Measurements from ENCODE around the gene ABCA7.

ABCA7 gene

GRCh38 chr19:1103132-1103707 lies 63.3 kb downstream of the ABCA7 start:
- Histone ChIP-seq H3K4me1 (ENCODE audit: control insufficient read depth, insufficient read depth, low read length) (peaks cover 2% of the 10 kb centered on the region; the same call in 1 of the 2 replicates), H3K9me3 (ENCODE audit: control insufficient read depth, insufficient read depth, low read length) (no peaks in the 10 kb centered on the region), H3K27ac (ENCODE audit: low read length) (no peak overlapping the region), H3K36me3 (ENCODE audit: control insufficient read depth, insufficient read depth, low read length) (peaks cover 13% of the 10 kb centered on the region), H3K4me3 (ENCODE audit: low read length) (no peak overlapping the region), H3K27me3 (ENCODE audit: control insufficient read depth, insufficient read depth, low read length) (no peaks in the 10 kb centered on the region)
- no peak for DNase-seq (ENCODE audit: low read depth, low spot score)
- WGBS (ENCODE audit: insufficient coverage, insufficient read length): no CpG with 5 or more reads among the region's 20 CpGs

- Histone ChIP-seq H3K36me3 (ENCODE audit: control insufficient read depth, insufficient read depth, low read length) (peaks cover 13% of the 10 kb centered on the region), H3K4me3 (ENCODE audit: low read length) (peak within 1 kb of the TSS; percentile 92), H3K27me3 (ENCODE audit: control insufficient read depth, insufficient read depth, low read length) (no peaks in the 10 kb centered on the region), H3K27ac (ENCODE audit: low read length) (no peak within 1 kb of the TSS), H3K9me3 (ENCODE audit: control insufficient read depth, insufficient read depth, low read length) (no peaks in the 10 kb centered on the region), H3K4me1 (ENCODE audit: control insufficient read depth, insufficient read depth, low read length) (peaks cover 2% of the 10 kb centered on the region; the same call in 1 of the 2 replicates)
- no CpG with 5 or more reads among the region's 75 CpGs for WGBS (ENCODE audit: insufficient coverage, insufficient read length)
- peak; percentile 96 for DNase-seq (ENCODE audit: low read depth, low spot score)
Observed at GRCh38 chr19:1103708-1104310, 63.9 kb downstream of the ABCA7 start, which contains the start of gene GPX4. GPX4 (plus strand) TSS chr19:1103994; CDS start chr19:1104044, 50 bp downstream.

- no CpG with 5 or more reads among the region's 93 CpGs for WGBS (ENCODE audit: insufficient coverage, insufficient read length)
- Histone ChIP-seq H3K4me1 (ENCODE audit: control insufficient read depth, insufficient read depth, low read length) (peaks cover 2% of the 10 kb centered on the region; the same call in 1 of the 2 replicates), H3K36me3 (ENCODE audit: control insufficient read depth, insufficient read depth, low read length) (peaks cover 13% of the 10 kb centered on the region), H3K27ac (ENCODE audit: low read length) (no peak overlapping the region), H3K4me3 (ENCODE audit: low read length) (peak overlapping the region; percentile 92), H3K9me3 (ENCODE audit: control insufficient read depth, insufficient read depth, low read length) (no peaks in the 10 kb centered on the region), H3K27me3 (ENCODE audit: control insufficient read depth, insufficient read depth, low read length) (no peaks in the 10 kb centered on the region)
- no peak for DNase-seq (ENCODE audit: low read depth, low spot score)
Observed at GRCh38 chr19:1104311-1105007, 64.6 kb downstream of the ABCA7 start.

- DNase-seq (ENCODE audit: low read depth, low spot score): no peak
- no peaks in the 10 kb centered on the region for H3K27me3 ChIP-seq (ENCODE audit: control insufficient read depth, insufficient read depth, low read length)
- WGBS (ENCODE audit: insufficient coverage, insufficient read length): no CpG with 5 or more reads among the region's 69 CpGs
- peak overlapping the region; percentile 92; the same call in 1 of the 2 replicates for H3K4me3 ChIP-seq (ENCODE audit: low read length)
- H3K27ac ChIP-seq (ENCODE audit: low read length): no peak overlapping the region
- H3K4me1 ChIP-seq (ENCODE audit: control insufficient read depth, insufficient read depth, low read length): peaks cover 2% of the 10 kb centered on the region; the same call in 1 of the 2 replicates
- no peaks in the 10 kb centered on the region for H3K9me3 ChIP-seq (ENCODE audit: control insufficient read depth, insufficient read depth, low read length)
- H3K36me3 ChIP-seq (ENCODE audit: control insufficient read depth, insufficient read depth, low read length): peaks cover 13% of the 10 kb centered on the region
Observed at GRCh38 chr19:1105008-1105872, 65.3 kb downstream of the ABCA7 start.

- Histone ChIP-seq H3K27ac (ENCODE audit: low read length) (no peak overlapping the region), H3K9me3 (ENCODE audit: control insufficient read depth, insufficient read depth, low read length) (no peaks in the 10 kb centered on the region), H3K27me3 (ENCODE audit: control insufficient read depth, insufficient read depth, low read length) (no peaks in the 10 kb centered on the region), H3K4me3 (ENCODE audit: low read length) (no peak overlapping the region), H3K4me1 (ENCODE audit: control insufficient read depth, insufficient read depth, low read length) (peaks cover 2% of the 10 kb centered on the region; the same call in 1 of the 2 replicates), H3K36me3 (ENCODE audit: control insufficient read depth, insufficient read depth, low read length) (peaks cover 17% of the 10 kb centered on the region)
- DNase-seq (ENCODE audit: low read depth, low spot score): no peak
- WGBS (ENCODE audit: insufficient coverage, insufficient read length): no CpG with 5 or more reads among the region's 32 CpGs
Observed at GRCh38 chr19:1105873-1106840, 66.2 kb downstream of the ABCA7 start.

GRCh38 chr19:1106841-1107660 lies 67.1 kb downstream of the ABCA7 start:
- Histone ChIP-seq H3K4me1 (ENCODE audit: control insufficient read depth, insufficient read depth, low read length) (peaks cover 2% of the 10 kb centered on the region; the same call in 1 of the 2 replicates), H3K9me3 (ENCODE audit: control insufficient read depth, insufficient read depth, low read length) (no peaks in the 10 kb centered on the region), H3K36me3 (ENCODE audit: control insufficient read depth, insufficient read depth, low read length) (peaks cover 17% of the 10 kb centered on the region), H3K4me3 (ENCODE audit: low read length) (no peak overlapping the region), H3K27ac (ENCODE audit: low read length) (no peak overlapping the region), H3K27me3 (ENCODE audit: control insufficient read depth, insufficient read depth, low read length) (no peaks in the 10 kb centered on the region)
- no CpG with 5 or more reads among the region's 17 CpGs for WGBS (ENCODE audit: insufficient coverage, insufficient read length)
- DNase-seq (ENCODE audit: low read depth, low spot score): no peak

- no peak for DNase-seq (ENCODE audit: low read depth, low spot score)
- Histone ChIP-seq H3K4me1 (ENCODE audit: control insufficient read depth, insufficient read depth, low read length) (peaks cover 2% of the 10 kb centered on the region; the same call in 1 of the 2 replicates), H3K4me3 (ENCODE audit: low read length) (no peak overlapping the region), H3K27ac (ENCODE audit: low read length) (no peak overlapping the region), H3K36me3 (ENCODE audit: control insufficient read depth, insufficient read depth, low read length) (peaks cover 17% of the 10 kb centered on the region), H3K27me3 (ENCODE audit: control insufficient read depth, insufficient read depth, low read length) (no peaks in the 10 kb centered on the region), H3K9me3 (ENCODE audit: control insufficient read depth, insufficient read depth, low read length) (no peaks in the 10 kb centered on the region)
- no CpG with 5 or more reads among the region's 25 CpGs for WGBS (ENCODE audit: insufficient coverage, insufficient read length)
Observed at GRCh38 chr19:1107661-1108261, 67.9 kb downstream of the ABCA7 start.

GRCh38 chr19:1108291-1109031 lies 68.6 kb downstream of the ABCA7 start:
- WGBS (ENCODE audit: insufficient coverage, insufficient read length): no CpG with 5 or more reads among the region's 89 CpGs

More at GRCh38 chr19:1108291-1109031, 68.6 kb downstream of the ABCA7 start:
- peaks cover 17% of the 10 kb centered on the region for H3K36me3 ChIP-seq (ENCODE audit: control insufficient read depth, insufficient read depth, low read length)
- no peak overlapping the region for H3K27ac ChIP-seq (ENCODE audit: low read length)
- DNase-seq (ENCODE audit: low read depth, low spot score): no peak
- no peaks in the 10 kb centered on the region for H3K27me3 ChIP-seq (ENCODE audit: control insufficient read depth, insufficient read depth, low read length)
- H3K9me3 ChIP-seq (ENCODE audit: control insufficient read depth, insufficient read depth, low read length): no peaks in the 10 kb centered on the region
- H3K4me3 ChIP-seq (ENCODE audit: low read length): no peak overlapping the region
- H3K4me1 ChIP-seq (ENCODE audit: control insufficient read depth, insufficient read depth, low read length): peaks cover 7% of the 10 kb centered on the region
